Calu3 (cell line): ENCODE results near the gene LRRC49. TPM values are rescaled to one million over a fixed set of nuclear protein-coding genes. Genes with fewer than 3 reads are reported as not detected.

Experiments
- BruUV-seq: library from RNA; stranded (reverse); fragments of 400-500 nt; replicated peaks from 2 replicates; lab custom pipeline; 2021; lab: Mats Ljungman, UMichigan
- CTCF ChIA-PET: fragments of 300-600 bp; sonication (Branson Sonifier 250); formaldehyde crosslinking; loops from one replicate; lab custom pipeline; 2022; ENCODE audit warnings: antibody characterized with exemption; lab: Charles Lee
- DNase-seq: peaks from one replicate; pipeline ENCODE4 v3.0.0; 2022
- H3K27ac Mint-ChIP-seq: one replicate; pipeline ENCODE4 v1.8.0; 2022; ENCODE audit warnings: mixed read lengths; ENCODE audit not compliant: unreplicated experiment
- H3K27me3 Mint-ChIP-seq: one replicate; pipeline ENCODE4 v1.8.0; 2022; ENCODE audit warnings: mixed read lengths; ENCODE audit not compliant: unreplicated experiment
- H3K36me3 Mint-ChIP-seq: one replicate; pipeline ENCODE4 v1.8.0; 2022; ENCODE audit warnings: mild to moderate bottlenecking, moderate library complexity, mixed read lengths; ENCODE audit not compliant: insufficient read depth, unreplicated experiment
- H3K4me1 Mint-ChIP-seq: one replicate; pipeline ENCODE4 v1.8.0; 2022; ENCODE audit warnings: mild to moderate bottlenecking, low read depth, mixed read lengths; ENCODE audit not compliant: unreplicated experiment
- H3K4me3 Mint-ChIP-seq: one replicate; pipeline ENCODE4 v1.8.0; 2022; ENCODE audit warnings: mild to moderate bottlenecking, low read depth, moderate library complexity, mixed read lengths; ENCODE audit not compliant: unreplicated experiment
- H3K9me3 Mint-ChIP-seq: one replicate; pipeline ENCODE4 v1.8.0; 2022; ENCODE audit warnings: low read depth, mixed read lengths; ENCODE audit not compliant: unreplicated experiment
- CTCF ChIP-seq: fragments of 200-600 bp; IDR thresholded peaks from one replicate; pipeline ENCODE4 v1.8.0; 2022; ENCODE audit warnings: antibody characterized with exemption; ENCODE audit not compliant: unreplicated experiment
- intact Hi-C: fragments of 100-400 bp; cut with micrococcal nuclease; formaldehyde crosslinking; loops from one replicate; pipeline ENCODE4 v1.10.0; 2022; ENCODE audit not compliant: unreplicated experiment
- total RNA-seq: library from RNA; stranded (reverse); gene quantifications from 2 replicates; pipeline ENCODE4 v1.2.3, GENCODE V29; 2022

The LRRC49 gene
- total RNA-seq, 1 experiment from 2014 or later: 6.3 TPM

GRCh38 chr15:71089801-71090200 is 197.2 kb downstream of the LRRC49 start:
- H3K4me1 Mint-ChIP-seq: peaks cover 15% of the 10 kb centered on the region
- no peak overlapping the region for H3K4me3 Mint-ChIP-seq
- no peak for TF ChIP-seq CTCF
- H3K36me3 Mint-ChIP-seq: no peaks in the 10 kb centered on the region
- intact Hi-C loops: no loop called here
- DNase-seq: no peak
- CTCF ChIA-PET: no interaction called here
- no TSS peak for BruUV-seq
- H3K27ac Mint-ChIP-seq: no peak overlapping the region
- peaks cover 6% of the 10 kb centered on the region for H3K9me3 Mint-ChIP-seq
- no peaks in the 10 kb centered on the region for H3K27me3 Mint-ChIP-seq

- no TSS peak for BruUV-seq
- H3K27me3 Mint-ChIP-seq: no peaks in the 10 kb centered on the region
- peaks cover 21% of the 10 kb centered on the region for H3K4me1 Mint-ChIP-seq
- CTCF ChIA-PET: no interaction called here
- no peak overlapping the region for H3K27ac Mint-ChIP-seq
- no peaks in the 10 kb centered on the region for H3K36me3 Mint-ChIP-seq
- peaks cover 6% of the 10 kb centered on the region for H3K9me3 Mint-ChIP-seq
- no peak for DNase-seq
- TF ChIP-seq CTCF: no peak
- no peak overlapping the region for H3K4me3 Mint-ChIP-seq
- intact Hi-C loops: no loop called here
Measured at GRCh38 chr15:71091601-71092000, 199.0 kb downstream of the LRRC49 start.

- no peaks in the 10 kb centered on the region for H3K27me3 Mint-ChIP-seq
- peaks cover 23% of the 10 kb centered on the region for H3K4me1 Mint-ChIP-seq
- peaks cover 4% of the 10 kb centered on the region for H3K9me3 Mint-ChIP-seq
- DNase-seq: no peak
- CTCF ChIA-PET: interaction anchor here (0.6 kb wide), 1 partner anchor 287 kb away, joined by 5 read pairs; no protein-coding TSS in a partner anchor
- intact Hi-C loops: no loop called here
- H3K36me3 Mint-ChIP-seq: no peaks in the 10 kb centered on the region
- no peak for TF ChIP-seq CTCF
- no peak overlapping the region for H3K27ac Mint-ChIP-seq
- no peak overlapping the region for H3K4me3 Mint-ChIP-seq
- no TSS peak for BruUV-seq
Measured at GRCh38 chr15:71092056-71092600, 199.5 kb downstream of the LRRC49 start.

GRCh38 chr15:71093054-71094024 is 200.7 kb downstream of the LRRC49 start:
- peak; percentile 76 for DNase-seq
- no TSS peak for BruUV-seq
- Mint-ChIP-seq H3K4me3 (no peak overlapping the region), H3K9me3 (peaks cover 4% of the 10 kb centered on the region), H3K36me3 (no peaks in the 10 kb centered on the region), H3K4me1 (peaks cover 23% of the 10 kb centered on the region), H3K27me3 (no peaks in the 10 kb centered on the region), H3K27ac (peak overlapping the region; percentile 57)
- CTCF ChIA-PET: interaction anchor here (0.6 to 0.9 kb wide), 3 partner anchors 15 to 680 kb away, joined by 3 to 7 read pairs (median 5); no protein-coding TSS in a partner anchor
- intact Hi-C loops: no loop called here
- TF ChIP-seq CTCF: no peak
